Lung (tissue), 12 donors: ENCODE data around the gene RABL6. TPM values are rescaled to one million over a fixed set of nuclear protein-coding genes. Genes with fewer than 3 reads are reported as not detected.

ENCODE experiments used
- ATAC-seq: fragments of 200-7000 bp; cut with Tn5 transposase; one replicate; pipeline ENCODE4 v1.9.1; 2020; ENCODE audit warnings: moderate number of reproducible peaks; ENCODE audit not compliant: insufficient read depth, low FRiP score
- DNase-seq, 3 donors: peaks; one replicate each; pipeline ENCODE4 v3.0.0-alpha.2; 2013 to 2017
- H3K27ac ChIP-seq, 2 donors: one replicate each; pipeline ENCODE4 v1.5.1; 2013; ENCODE audit warnings: mild to moderate bottlenecking in 2 of 2, moderate library complexity in 2 of 2, control low read depth in 1 of 2, inconsistent platforms in 1 of 2, low read depth in 1 of 2, low read length in 1 of 2
- H3K27me3 ChIP-seq, 3 donors: one replicate each; pipeline ENCODE4 v1.5.1; 2013; ENCODE audit warnings: low read length in 2 of 3; ENCODE audit not compliant: control insufficient read depth in 3 of 3, insufficient read depth in 3 of 3
- H3K36me3 ChIP-seq, 4 donors: one replicate each; pipeline ENCODE4 v1.5.1; 2013; ENCODE audit warnings: low read length in 4 of 4, mild to moderate bottlenecking in 1 of 4, moderate library complexity in 1 of 4; ENCODE audit not compliant: control insufficient read depth in 4 of 4, insufficient read depth in 4 of 4
- H3K4me1 ChIP-seq, 5 donors: one replicate each; pipeline ENCODE4 v1.5.1; 2013; ENCODE audit warnings: low read length in 5 of 5, mild to moderate bottlenecking in 2 of 5, moderate library complexity in 1 of 5; ENCODE audit not compliant: control insufficient read depth in 5 of 5, insufficient read depth in 5 of 5
- H3K4me3 ChIP-seq: one replicate; pipeline ENCODE4 v1.5.1; 2013; ENCODE audit warnings: mild to moderate bottlenecking, control low read depth, moderate library complexity
- H3K9ac ChIP-seq, 2 donors: one replicate each; pipeline ENCODE4 v1.5.1; 2013; ENCODE audit warnings: low read length in 2 of 2, control low read depth in 1 of 2; ENCODE audit not compliant: insufficient read depth in 1 of 2
- H3K9me3 ChIP-seq, 4 donors: one replicate each; pipeline ENCODE4 v1.5.1; 2013; ENCODE audit warnings: low read length in 3 of 4, mild to moderate bottlenecking in 1 of 4, moderate library complexity in 1 of 4; ENCODE audit not compliant: control insufficient read depth in 4 of 4, insufficient read depth in 3 of 4
- CTCF ChIP-seq: IDR thresholded peaks from 2 replicates; pipeline ENCODE4 v1.5.1; 2012; ENCODE audit warnings: mild to moderate bottlenecking; ENCODE audit errors: control extremely low read depth, extremely low read depth
- WGBS, 2 donors: extraction: QIAGEN DNeasy Blood & Tissue Kit; methylation state at CpG; one replicate each; pipeline ENCODE4 v1.1.7; 2013; 5-methylcytosine and 5-hydroxymethylcytosine counted together
- polyA plus RNA-seq, 2 donors: library from polyadenylated mRNA; stranded (reverse); fragments of 200-250 nt; gene quantifications; one replicate each; pipeline ENCODE4 v1.2.1, GENCODE V29; 2013
- total RNA-seq, 2 donors: library from RNA; depleted of rRNA in 1 of 2; stranded (reverse); fragments of >200 nt in 1 of 2; gene quantifications; one replicate each; pipeline ENCODE4 v1.2.1, GENCODE V29; 2014 to 2021
- donor health status: control.
- donor health status: control.
- donor health status: Bipolar disorder and iron deficiency.
- donor health status: healthy.
- donor health status: DM: yes; HTN: yes; CAD: no.

RABL6 gene
- total and polyA plus RNA-seq, 4 donors: 36.4 to 87.8 (median 62.2) TPM

GRCh38 chr9:136808806-136809158 is 1.0 kb downstream of the RABL6 start:
- peak overlapping the region in 1 of 2 donors; percentile 58 for H3K27ac ChIP-seq
- 2 to 4% methylated on average over 14 of the region's 14 CpGs for WGBS, 2 donors
- peak overlapping the region; percentile 92 for H3K4me3 ChIP-seq
- H3K9me3 ChIP-seq: no peaks in the 10 kb centered on the region
- DNase-seq (peak in 2 of 3 donors; percentile 28 to 35), ATAC-seq (no peak)
- TF ChIP-seq CTCF: no peak
- peaks cover 0 to 7% (median under 1%) of the 10 kb centered on the region in 4 donors for H3K36me3 ChIP-seq
- H3K4me1 ChIP-seq: peaks cover 0 to 25% (median 4%) of the 10 kb centered on the region in 5 donors
- no peaks in the 10 kb centered on the region for H3K27me3 ChIP-seq
- H3K9ac ChIP-seq: peak overlapping the region in 1 of 2 donors; percentile 53

GRCh38 chr9:136814725-136815421 is 7.1 kb downstream of the RABL6 start:
- H3K4me3 ChIP-seq: no peak overlapping the region
- no peak for TF ChIP-seq CTCF
- H3K36me3 ChIP-seq: peaks cover 0 to 11% (median 2%) of the 10 kb centered on the region in 4 donors
- 89 to 96% methylated on average over 13 of the region's 13 CpGs for WGBS, 2 donors
- H3K4me1 ChIP-seq: peaks cover 0 to 4% (median 0%) of the 10 kb centered on the region in 5 donors
- H3K9ac ChIP-seq: no peak overlapping the region
- H3K27ac ChIP-seq: no peak overlapping the region
- DNase-seq: no peak
- no peaks in the 10 kb centered on the region for H3K9me3 ChIP-seq
- no peaks in the 10 kb centered on the region for H3K27me3 ChIP-seq
- no peak for ATAC-seq

- Histone ChIP-seq H3K27me3 (no peaks in the 10 kb centered on the region), H3K9ac (no peak overlapping the region), H3K9me3 (no peaks in the 10 kb centered on the region), H3K4me1 (no peaks in the 10 kb centered on the region), H3K27ac (no peak overlapping the region), H3K36me3 (peaks cover 0 to 11% (median 2%) of the 10 kb centered on the region in 4 donors), H3K4me3 (no peak overlapping the region)
- no peak for TF ChIP-seq CTCF
- ATAC-seq: no peak
- no peak for DNase-seq
- 0 to 65% methylated on average over 1 of the region's 1 CpG for WGBS, 2 donors
Measured at GRCh38 chr9:136815422-136815782, 7.7 kb downstream of the RABL6 start.
